Kidney capillary endothelial cell (primary cell): ENCODE measurements around the gene BCCIP.
A peak's percentile ranks its signal among the peaks of the same experiment; 100 is the strongest.

Source experiments
- DNase-seq: peaks from one replicate; pipeline ENCODE4 v3.0.0-alpha.2; 2018; ENCODE audit warnings: low spot score

Gene BCCIP

GRCh38 chr10:125797994-125798662, 25.2 kb upstream of the BCCIP start:
- DNase-seq = no peak

GRCh38 chr10:125799451-125800182, 23.7 kb upstream of the BCCIP start:
- no peak for DNase-seq

- no peak for DNase-seq
These were observed 21.8 kb upstream of the BCCIP start for GRCh38 chr10:125801574-125801973.

- DNase-seq = no peak
These were observed 21.2 kb upstream of the BCCIP start for GRCh38 chr10:125802131-125802530.

- no peak for DNase-seq
These were observed 20.6 kb upstream of the BCCIP start for GRCh38 chr10:125802739-125803138.

- DNase-seq = no peak
These were observed 15.3 kb upstream of the BCCIP start for GRCh38 chr10:125808047-125808446.

- no peak for DNase-seq
These were observed 12.1 kb upstream of the BCCIP start for GRCh38 chr10:125811251-125811650.

- no peak for DNase-seq
These were observed 11.1 kb upstream of the BCCIP start for GRCh38 chr10:125812128-125812750.

GRCh38 chr10:125815764-125816163, 7.6 kb upstream of the BCCIP start:
- DNase-seq = no peak

GRCh38 chr10:125816548-125816947, 6.8 kb upstream of the BCCIP start:
- DNase-seq = no peak

GRCh38 chr10:125817337-125817946, 5.9 kb upstream of the BCCIP start:
- no peak for DNase-seq

GRCh38 chr10:125820701-125821100, 2.6 kb upstream of the BCCIP start:
- no peak for DNase-seq

GRCh38 chr10:125823663-125824251, 411 bp downstream of the BCCIP start:
- DNase-seq = peak; percentile 20

- DNase-seq = peak; percentile 41
These were observed 1.4 kb downstream of the BCCIP start for GRCh38 chr10:125824736-125825135.

- no peak for DNase-seq
These were observed 3.8 kb downstream of the BCCIP start for GRCh38 chr10:125827133-125827532.

GRCh38 chr10:125828311-125828710, 5.0 kb downstream of the BCCIP start:
- DNase-seq = no peak

- no peak for DNase-seq
These were observed 13.4 kb downstream of the BCCIP start for GRCh38 chr10:125836746-125837145.

- DNase-seq = no peak
These were observed 15.6 kb downstream of the BCCIP start for GRCh38 chr10:125838802-125839575.

- DNase-seq = no peak
These were observed 17.1 kb downstream of the BCCIP start for GRCh38 chr10:125840406-125840805.

- DNase-seq = no peak
These were observed 17.6 kb downstream of the BCCIP start for GRCh38 chr10:125840955-125841354.

- DNase-seq = no peak
These were observed 20.4 kb downstream of the BCCIP start for GRCh38 chr10:125843603-125844329.
